H9 (cell line): Measurements from ENCODE around the gene LAMB4. TPM values are rescaled to one million over a fixed set of nuclear protein-coding genes. Genes with fewer than 3 reads are reported as not detected.

Experiments
- DNase-seq: peaks from one replicate; pipeline ENCODE4 v3.0.0-alpha.2; 2017
- H2AFZ ChIP-seq: one replicate; pipeline ENCODE4 v1.6.1; 2013; ENCODE audit warnings: mild to moderate bottlenecking, low read length, control low read depth, moderate library complexity
- H2AK5ac ChIP-seq: 2 replicates; pipeline ENCODE4 v1.6.1; 2013; ENCODE audit warnings: low read length, control low read depth, mixed read lengths; ENCODE audit not compliant: insufficient read length
- H2BK120ac ChIP-seq: one replicate; pipeline ENCODE4 v1.6.1; 2013; ENCODE audit warnings: low read depth, mild to moderate bottlenecking, low read length, control low read depth, inconsistent platforms; ENCODE audit not compliant: poor library complexity, severe bottlenecking
- H2BK12ac ChIP-seq: 2 replicates; pipeline ENCODE4 v1.6.1; 2013; ENCODE audit warnings: low read length, control low read depth, mixed read lengths, low read depth; ENCODE audit not compliant: insufficient read length
- H2BK15ac ChIP-seq: 2 replicates; pipeline ENCODE4 v1.6.1; 2013; ENCODE audit warnings: low read depth, low read length, control low read depth
- H2BK20ac ChIP-seq: one replicate; pipeline ENCODE4 v1.6.1; 2013; ENCODE audit warnings: low read depth, mild to moderate bottlenecking, low read length, control low read depth, inconsistent platforms; ENCODE audit not compliant: poor library complexity, severe bottlenecking
- H2BK5ac ChIP-seq: 2 replicates; pipeline ENCODE4 v1.6.1; 2013; ENCODE audit warnings: low read length, control low read depth, mixed read lengths; ENCODE audit not compliant: insufficient read length
- H3K14ac ChIP-seq: 2 replicates; pipeline ENCODE4 v1.6.1; 2013; ENCODE audit warnings: low read length, control low read depth; ENCODE audit not compliant: insufficient read depth
- H3K18ac ChIP-seq: 2 replicates; pipeline ENCODE4 v1.6.1; 2013; ENCODE audit warnings: low read depth, mild to moderate bottlenecking, mixed read lengths, low read length, control low read depth; ENCODE audit not compliant: insufficient read length
- H3K23ac ChIP-seq: 2 replicates; pipeline ENCODE4 v1.6.1; 2013; ENCODE audit warnings: low read length, control low read depth, mixed read lengths, low read depth; ENCODE audit not compliant: insufficient read length
- H3K23me2 ChIP-seq: 2 replicates; pipeline ENCODE4 v1.6.1; 2013; ENCODE audit warnings: low read depth, mild to moderate bottlenecking, mixed read lengths, low read length, control low read depth; ENCODE audit not compliant: insufficient read length, poor library complexity, severe bottlenecking
- H3K27ac ChIP-seq: 2 replicates; pipeline ENCODE4 v1.5.1; 2013; ENCODE audit warnings: low read length, control low read depth, mixed read lengths, low read depth; ENCODE audit not compliant: insufficient read length
- H3K27me3 ChIP-seq: 2 replicates; pipeline ENCODE4 v1.6.1; 2013; ENCODE audit warnings: low read length, control low read depth, inconsistent platforms; ENCODE audit not compliant: insufficient read depth
- H3K4ac ChIP-seq: 2 replicates; pipeline ENCODE4 v1.6.1; 2013; ENCODE audit warnings: low read depth, mild to moderate bottlenecking, control low read depth, inconsistent platforms, low read length, moderate library complexity
- H3K4me1 ChIP-seq: 2 replicates; pipeline ENCODE4 v1.6.1; 2013; ENCODE audit warnings: low read length, control low read depth, inconsistent platforms; ENCODE audit not compliant: insufficient read depth
- H3K4me2 ChIP-seq: 2 replicates; pipeline ENCODE4 v1.6.1; 2013; ENCODE audit warnings: low read length, control low read depth, mixed read lengths; ENCODE audit not compliant: insufficient read length, insufficient read depth
- H3K56ac ChIP-seq: 2 replicates; pipeline ENCODE4 v1.6.1; 2013; ENCODE audit warnings: low read depth, mild to moderate bottlenecking, mixed read lengths, low read length, control low read depth; ENCODE audit not compliant: insufficient read length
- H3K79me1 ChIP-seq: 2 replicates; pipeline ENCODE4 v1.6.1; 2013; ENCODE audit warnings: low read depth, mild to moderate bottlenecking, moderate library complexity, low read length, control low read depth, inconsistent platforms; ENCODE audit not compliant: insufficient read depth, poor library complexity, severe bottlenecking
- H3K79me2 ChIP-seq: 2 replicates; pipeline ENCODE4 v1.6.1; 2013; ENCODE audit warnings: low read length, control low read depth, inconsistent platforms; ENCODE audit not compliant: insufficient read depth
- H3K9ac ChIP-seq: 2 replicates; pipeline ENCODE4 v1.6.1; 2013; ENCODE audit warnings: low read length, control low read depth, mixed read lengths; ENCODE audit not compliant: insufficient read length; ENCODE audit errors: extremely low read depth
- H3K9me3 ChIP-seq: one replicate; pipeline ENCODE4 v1.6.1; 2013; ENCODE audit warnings: low read depth, low read length, inconsistent platforms; ENCODE audit not compliant: control insufficient read depth
- H3T11ph ChIP-seq: one replicate; pipeline ENCODE4 v1.6.1; 2013; ENCODE audit warnings: mild to moderate bottlenecking, low read length, control low read depth, inconsistent platforms
- H4K20me1 ChIP-seq: one replicate; pipeline ENCODE4 v1.6.1; 2013; ENCODE audit not compliant: control insufficient read depth, insufficient read length, insufficient read depth
- H4K5ac ChIP-seq: 2 replicates; pipeline ENCODE4 v1.6.1; 2013; ENCODE audit warnings: low read depth, mild to moderate bottlenecking, mixed read lengths, low read length, control low read depth; ENCODE audit not compliant: insufficient read length
- H4K8ac ChIP-seq: replicated peaks from 2 replicates; pipeline ENCODE4 v1.6.1; 2013; ENCODE audit warnings: low read length, control low read depth, mixed read lengths, low read depth; ENCODE audit not compliant: insufficient read length
- H4K91ac ChIP-seq: 2 replicates; pipeline ENCODE4 v1.6.1; 2013; ENCODE audit warnings: low read depth, mild to moderate bottlenecking, moderate library complexity, mixed read lengths, low read length, control low read depth; ENCODE audit not compliant: insufficient read length
- H3K27ac Mint-ChIP-seq, 3 experiments: 2 replicates in 2 of 3; 3 replicates in 1 of 3; pipeline ENCODE4 v1.8.0; 2020 to 2021; ENCODE audit warnings: mixed read lengths in 3 of 3, mild to moderate bottlenecking in 1 of 3, moderate library complexity in 1 of 3
- H3K27me3 Mint-ChIP-seq: 2 replicates; pipeline ENCODE4 v1.8.0; 2021; ENCODE audit warnings: low read depth, mild to moderate bottlenecking, moderate library complexity, mixed read lengths
- H3K36me3 Mint-ChIP-seq, 3 experiments: 2 replicates in 2 of 3; 3 replicates in 1 of 3; pipeline ENCODE4 v1.8.0; 2020 to 2021; ENCODE audit warnings: low read depth in 3 of 3, mixed read lengths in 3 of 3; ENCODE audit not compliant: insufficient read depth in 1 of 3
- H3K4me1 Mint-ChIP-seq, 2 experiments: 2 replicates each; pipeline ENCODE4 v1.8.0; 2020; ENCODE audit warnings: mixed read lengths in 2 of 2
- H3K4me3 Mint-ChIP-seq, 2 experiments: 2 replicates in 1 of 2; 3 replicates in 1 of 2; pipeline ENCODE4 v1.8.0; 2020 to 2021; ENCODE audit warnings: mild to moderate bottlenecking in 2 of 2, mixed read lengths in 2 of 2, moderate library complexity in 1 of 2
- H3K9me3 Mint-ChIP-seq, 2 experiments: 2 replicates in 1 of 2; 3 replicates in 1 of 2; pipeline ENCODE4 v1.8.0; 2020; ENCODE audit warnings: mild to moderate bottlenecking in 2 of 2, mixed read lengths in 2 of 2, moderate library complexity in 1 of 2
- CTCF ChIP-seq: fragments of 200-600 bp; sonication (generic); conservative IDR thresholded peaks from 3 replicates; pipeline ENCODE4 v1.8.0; 2021; ENCODE audit warnings: antibody characterized with exemption, mild to moderate bottlenecking
- WGBS: extraction: QIAGEN DNeasy Blood & Tissue Kit; methylation state at CpG from one replicate; pipeline ENCODE4 v1.1.7; 2013; ENCODE audit warnings: missing lambda C conversion rate, low lambda C conversion rate, mixed read lengths; ENCODE audit not compliant: insufficient read length; ENCODE audit errors: extremely low coverage; 5-methylcytosine and 5-hydroxymethylcytosine counted together
- total RNA-seq: library from RNA; stranded (reverse); gene quantifications from 2 replicates; pipeline ENCODE4 v1.2.1, GENCODE V29; 2021

The LAMB4 gene
- total RNA-seq, 1 experiment from 2014 or later: not detected

DNA sequence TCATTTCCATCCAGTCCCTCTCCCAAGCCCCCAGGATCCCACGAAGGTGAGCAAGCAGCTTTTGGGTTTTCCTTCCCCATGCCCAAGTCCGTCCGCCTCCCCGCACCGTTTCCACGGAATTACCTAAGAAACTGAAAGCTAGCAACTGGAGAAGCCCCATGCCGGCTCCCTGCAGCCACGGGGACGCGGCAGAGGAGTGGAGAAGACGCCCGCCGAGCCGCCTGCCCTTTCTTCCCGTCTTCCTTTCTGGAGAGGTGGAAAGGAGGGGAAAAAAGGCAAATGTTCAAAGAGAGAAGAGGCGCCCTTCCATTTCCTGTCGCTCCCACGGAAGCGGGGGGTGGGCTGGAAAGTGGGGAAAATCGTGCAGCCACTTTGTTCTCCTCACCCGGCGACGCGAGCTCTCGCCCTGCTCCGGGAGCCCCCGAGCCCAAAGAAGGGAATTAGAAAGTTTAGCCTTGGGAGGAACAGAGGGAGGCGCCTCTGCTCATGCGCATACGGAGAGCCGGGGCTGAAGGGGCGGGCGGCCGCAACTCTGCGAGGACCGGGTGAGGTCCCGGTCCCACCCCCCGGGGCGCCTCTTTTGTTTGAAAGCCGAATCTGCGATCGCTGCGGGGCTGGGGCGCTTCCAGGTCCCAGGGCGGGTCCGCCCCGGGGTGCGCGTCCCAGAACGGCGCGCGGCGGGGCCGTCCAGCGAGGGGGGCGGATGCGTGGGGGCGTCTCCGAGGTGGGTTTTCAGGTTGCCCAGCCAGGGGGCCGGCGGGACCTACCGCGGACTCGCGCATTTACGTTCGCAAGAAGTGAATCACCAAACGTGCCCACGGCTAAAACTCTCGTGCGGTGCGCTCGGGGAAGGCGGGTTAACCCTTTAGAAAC lies 127.2 kb downstream of the LAMB4 start, which contains the start of gene LAMB1:
Gene LAMB1, minus strand, starts transcription at position 436 of the 873 bp plus-strand sequence. Its CDS starts 276 bp downstream, at position 160.
- peaks cover 51% of the 10 kb centered on the region for H3K27me3 ChIP-seq
- no peaks in the 10 kb centered on the region; a peak in 2 of 5 replicates for H3K9me3 Mint-ChIP-seq
- peaks cover 16% of the 10 kb centered on the region for H3K23me2 ChIP-seq
- no peak within 1 kb of the TSS for H3T11ph ChIP-seq
- TF ChIP-seq CTCF: no peak
- peak within 1 kb of the TSS; percentile 8 for H3K18ac ChIP-seq
- H4K91ac ChIP-seq: no peak within 1 kb of the TSS
- no peaks in the 10 kb centered on the region; the same call in 1 of the 2 replicates for H3K4me1 ChIP-seq
- no peak within 1 kb of the TSS for H2AFZ ChIP-seq
- peak within 1 kb of the TSS; percentile 82 to 88 for H3K4me3 Mint-ChIP-seq
- H4K5ac ChIP-seq: no peak within 1 kb of the TSS
- no peak within 1 kb of the TSS for H4K8ac ChIP-seq
- peaks cover 68% of the 10 kb centered on the region for H3K27me3 Mint-ChIP-seq
- no peak within 1 kb of the TSS for H3K27ac ChIP-seq
- H3K79me1 ChIP-seq: no peaks in the 10 kb centered on the region
- H2BK12ac ChIP-seq: no peak within 1 kb of the TSS
- no peak within 1 kb of the TSS for H3K9ac ChIP-seq
- H3K4me1 Mint-ChIP-seq: peaks cover 24 to 25% of the 10 kb centered on the region in 2 experiments
- no peak within 1 kb of the TSS for H2BK120ac ChIP-seq
- no peak within 1 kb of the TSS; the same call in 1 of the 2 replicates for H2BK15ac ChIP-seq
- no peak within 1 kb of the TSS for H2BK5ac ChIP-seq
- peaks cover 2 to 17% (median 4%) of the 10 kb centered on the region in 3 experiments; a peak in 5 of 7 replicates for H3K36me3 Mint-ChIP-seq
- WGBS: no CpG with 5 or more reads among the region's 75 CpGs
- H3K4ac ChIP-seq: no peak within 1 kb of the TSS
- H2BK20ac ChIP-seq: no peak within 1 kb of the TSS
- H4K20me1 ChIP-seq: no peaks in the 10 kb centered on the region
- peak within 1 kb of the TSS in 1 of 3 experiments; percentile 57; a peak in 1 of 7 replicates for H3K27ac Mint-ChIP-seq
- peak; percentile 84 for DNase-seq
- H3K4me2 ChIP-seq: peak within 1 kb of the TSS; percentile 79
- no peak within 1 kb of the TSS for H3K56ac ChIP-seq
- no peak within 1 kb of the TSS for H2AK5ac ChIP-seq
- no peaks in the 10 kb centered on the region for H3K9me3 ChIP-seq
- no peak within 1 kb of the TSS for H3K23ac ChIP-seq
- H3K14ac ChIP-seq: peak within 1 kb of the TSS; percentile 43
- H3K79me2 ChIP-seq: no peaks in the 10 kb centered on the region
